CD4-positive, alpha-beta T cell (primary cell): ENCODE data around the gene RAB8B. TPM values are rescaled to one million over a fixed set of nuclear protein-coding genes. Genes with fewer than 3 reads are reported as not detected.

ENCODE experiments used
- ATAC-seq: fragments of 200-7000 bp; cut with Tn5 transposase; one replicate; pipeline ENCODE4 v1.10.0; 2022; ENCODE audit warnings: mild to moderate bottlenecking; ENCODE audit not compliant: poor library complexity
- CTCF ChIA-PET: fragments of 350-600 bp; sonication (Branson Sonifier 250); formaldehyde crosslinking; loops from one replicate; lab custom pipeline; 2021; ENCODE audit warnings: antibody characterized with exemption, inconsistent platforms; lab: Charles Lee
- POLR2A ChIA-PET: fragments of 350-600 bp; sonication (Branson Sonifier 250); formaldehyde crosslinking; loops from one replicate; lab custom pipeline; 2021; ENCODE audit warnings: antibody characterized with exemption, inconsistent platforms; lab: Charles Lee
- DNase-seq, 14 experiments: peaks; one replicate each; pipeline ENCODE4 v3.0.0-alpha.2; 2013 to 2020; ENCODE audit warnings: mixed read lengths in 2 of 14
- H3K27ac ChIP-seq, 2 donors: one replicate each; pipeline versions ENCODE4 v1.5.1 to v1.7.0; 2013; ENCODE audit warnings: low read length in 2 of 2, low read depth in 1 of 2, mild to moderate bottlenecking in 1 of 2
- H3K27me3 ChIP-seq, 2 experiments: 1 replicate in 1 of 2; 2 replicates in 1 of 2; pipeline versions ENCODE4 v1.6.1 to v1.7.0; 2013; ENCODE audit warnings: low read length in 2 of 2, control low read depth in 1 of 2, mild to moderate bottlenecking in 1 of 2, moderate library complexity in 1 of 2; ENCODE audit not compliant: insufficient read depth in 2 of 2, control insufficient read depth in 1 of 2
- H3K36me3 ChIP-seq: one replicate; pipeline ENCODE4 v1.6.1; 2013; ENCODE audit warnings: low read length, control low read depth; ENCODE audit not compliant: insufficient read depth
- H3K4me1 ChIP-seq: one replicate; pipeline ENCODE4 v1.6.1; 2013; ENCODE audit warnings: low read length, control low read depth; ENCODE audit not compliant: insufficient read depth
- H3K4me3 ChIP-seq: one replicate; pipeline ENCODE4 v1.5.1; 2013; ENCODE audit warnings: mild to moderate bottlenecking, low read length, moderate library complexity
- H3K9me3 ChIP-seq, 2 experiments: 1 replicate in 1 of 2; 2 replicates in 1 of 2; pipeline versions ENCODE4 v1.6.1 to v1.7.0; 2013; ENCODE audit warnings: low read length in 2 of 2, mild to moderate bottlenecking in 2 of 2, control low read depth in 1 of 2, moderate library complexity in 1 of 2; ENCODE audit not compliant: control insufficient read depth in 1 of 2, insufficient read depth in 1 of 2
- H3K27ac Mint-ChIP-seq: one replicate; pipeline ENCODE4 v1.8.0; 2020; ENCODE audit warnings: mixed read lengths
- H3K27me3 Mint-ChIP-seq: one replicate; pipeline ENCODE4 v1.8.0; 2021; ENCODE audit warnings: mixed read lengths
- H3K36me3 Mint-ChIP-seq: one replicate; pipeline ENCODE4 v1.8.0; 2021; ENCODE audit warnings: low read depth, mixed read lengths
- H3K4me1 Mint-ChIP-seq: one replicate; pipeline ENCODE4 v1.8.0; 2021; ENCODE audit warnings: low read depth, mixed read lengths
- H3K4me3 Mint-ChIP-seq: one replicate; pipeline ENCODE4 v1.8.0; 2020; ENCODE audit warnings: mild to moderate bottlenecking, mixed read lengths
- H3K9me3 Mint-ChIP-seq: one replicate; pipeline ENCODE4 v1.8.0; 2020; ENCODE audit warnings: mixed read lengths
- CTCF ChIP-seq: fragments of 200-600 bp; IDR thresholded peaks from one replicate; pipeline ENCODE4 v1.8.0; 2022; ENCODE audit warnings: antibody characterized with exemption, mild to moderate bottlenecking
- intact Hi-C, 2 experiments: fragments of 100-400 bp; cut with DNase I in 1 of 2; cut with micrococcal nuclease in 1 of 2; formaldehyde crosslinking; loops; one replicate each; pipeline versions ENCODE4 v1.15.1 to v1.9.0; 2023 to 2025; cut with DNase I, micrococcal nuclease
- total RNA-seq, 174 experiments: library from RNA in 2 of 174; stranded (reverse) in 2 of 174; gene quantifications; one replicate each; pipeline ENCODE4 v1.2.3 and lab custom pipeline; 2021 to 2026

RAB8B gene
- total RNA-seq, 2 experiments from 2014 or later, result 74.5 to 75.2 TPM

GRCh38 chr15:63238796-63239195 is 49.4 kb downstream of the RAB8B start:
- peaks cover 86% of the 10 kb centered on the region for H3K4me1 Mint-ChIP-seq

GRCh38 chr15:63240109-63240508 is 50.7 kb downstream of the RAB8B start:
- peaks cover 29% of the 10 kb centered on the region for H3K4me1 ChIP-seq

More at GRCh38 chr15:63238796-63239195, 49.4 kb downstream of the RAB8B start:
- DNase-seq (peak in 1 of 14 experiments; percentile 25), ATAC-seq (no peak)
- TF ChIP-seq CTCF, result no peak
- peaks cover 9% of the 10 kb centered on the region for H3K36me3 ChIP-seq
- intact Hi-C loops, result no loop called here
- ChIA-PET POLR2A (interaction anchor here (0.7 to 3.0 kb wide), 4 partner anchors 26 to 1389 kb away, joined by 3 to 23 read pairs (median 4); no protein-coding TSS in a partner anchor), CTCF (interaction anchor here (1.0 kb wide), 1 partner anchor 35 kb away, joined by 3 read pairs; no protein-coding TSS in a partner anchor)
- Mint-ChIP-seq H3K27ac (no peak overlapping the region), H3K36me3 (peaks cover 46% of the 10 kb centered on the region), H3K4me3 (no peak overlapping the region), H3K27me3 (no peaks in the 10 kb centered on the region), H3K9me3 (no peaks in the 10 kb centered on the region)
- peaks cover 37% of the 10 kb centered on the region for H3K4me1 ChIP-seq
- no peak overlapping the region for H3K27ac ChIP-seq
- no peaks in the 10 kb centered on the region for H3K9me3 ChIP-seq
- no peaks in the 10 kb centered on the region for H3K27me3 ChIP-seq
- H3K4me3 ChIP-seq, result no peak overlapping the region

GRCh38 chr15:63241316-63241715 is 51.9 kb downstream of the RAB8B start:
- peaks cover 6% of the 10 kb centered on the region for H3K36me3 ChIP-seq
- H3K27me3 ChIP-seq, result no peaks in the 10 kb centered on the region
- no peaks in the 10 kb centered on the region for H3K9me3 ChIP-seq
- no peak overlapping the region for H3K4me3 ChIP-seq
- ATAC-seq, result no peak
- H3K4me1 ChIP-seq, result peaks cover 33% of the 10 kb centered on the region
- Mint-ChIP-seq H3K27me3 (no peaks in the 10 kb centered on the region), H3K9me3 (no peaks in the 10 kb centered on the region), H3K4me1 (peaks cover 87% of the 10 kb centered on the region), H3K27ac (peak overlapping the region; percentile 64), H3K4me3 (no peak overlapping the region), H3K36me3 (peaks cover 52% of the 10 kb centered on the region)
- POLR2A ChIA-PET, result no interaction called here
- no peak for TF ChIP-seq CTCF
- no peak for DNase-seq
- CTCF ChIA-PET, result no interaction called here
- intact Hi-C loops, result no loop called here
- no peak overlapping the region for H3K27ac ChIP-seq

More at GRCh38 chr15:63240109-63240508, 50.7 kb downstream of the RAB8B start:
- Histone ChIP-seq H3K4me3 (no peak overlapping the region), H3K9me3 (no peaks in the 10 kb centered on the region), H3K27ac (no peak overlapping the region), H3K27me3 (no peaks in the 10 kb centered on the region), H3K36me3 (peaks cover 3% of the 10 kb centered on the region)
- no peaks in the 10 kb centered on the region for H3K9me3 Mint-ChIP-seq
- no peak for TF ChIP-seq CTCF
- no peaks in the 10 kb centered on the region for H3K27me3 Mint-ChIP-seq
- DNase-seq (no peak), ATAC-seq (no peak)
- CTCF ChIA-PET, result no interaction called here
- no peak overlapping the region for H3K4me3 Mint-ChIP-seq
- H3K4me1 Mint-ChIP-seq, result peaks cover 86% of the 10 kb centered on the region
- intact Hi-C loops, result no loop called here
- peak overlapping the region; percentile 21 for H3K27ac Mint-ChIP-seq
- H3K36me3 Mint-ChIP-seq, result peaks cover 48% of the 10 kb centered on the region
- POLR2A ChIA-PET, result no interaction called here
